ENCODE results near the gene HOMER1. TPM values are rescaled to one million over a fixed set of nuclear protein-coding genes. Genes with fewer than 3 reads are reported as not detected.
A peak's percentile ranks its signal among the peaks of the same experiment; 100 is the strongest.

HOMER1 gene
- total and polyA plus RNA-seq, 2 of the 4 experiments (the other 2 are of a cell fraction), result 1.9 to 6.8 TPM

GRCh38 chr5:79493596-79494345 is 20.2 kb downstream of the HOMER1 start:
- no peak overlapping the region for H2BK5ac ChIP-seq (ENCODE audit: low read depth, low read length, poor library complexity, severe bottlenecking)
- ChIA-PET POLR2A (ENCODE audit: unreplicated experiment) (interaction anchor here (0.5 kb wide), 1 partner anchor 329 kb away, joined by 7 read pairs; no protein-coding TSS in a partner anchor), CTCF (interaction anchor here (0.6 kb wide), 1 partner anchor 138 kb away, joined by 5 read pairs; no protein-coding TSS in a partner anchor)
- H3K79me1 ChIP-seq (ENCODE audit: low read depth in 1 of 2, low read length in 2 of 2), result peaks cover 8 to 14% of the 10 kb centered on the region in 2 experiments; a peak in 3 of 4 replicates
- H3K27ac ChIP-seq (ENCODE audit: insufficient read depth, low read length), result no peak overlapping the region
- in situ Hi-C loops (cut with MboI; ENCODE audit: low sequenced_read_pairs) (no loop called here), intact Hi-C loops (cut with micrococcal nuclease) (no loop called here), dilution Hi-C loops (cut with HindIII; ENCODE audit: low sequenced_read_pairs, unreplicated experiment) (no loop called here)
- H4K5ac ChIP-seq (ENCODE audit: low read depth, low read length), result no peak overlapping the region
- H3K4me3 ChIP-seq (ENCODE audit: insufficient read depth, low read depth, low read length), result no peak overlapping the region
- H3K18ac ChIP-seq (ENCODE audit: low read depth, low read length), result peak overlapping the region; percentile 18; the same call in 1 of the 2 replicates
- no peaks in the 10 kb centered on the region for H3K27me3 ChIP-seq (ENCODE audit: control insufficient read depth, insufficient read depth, low read length)
- BruUV-seq (replicated peaks), result no TSS peak
- no peak overlapping the region for H2AK9ac ChIP-seq (replicated peaks; ENCODE audit: low read depth, low read length, poor library complexity)
- H2BK15ac ChIP-seq (ENCODE audit: low read depth, low read length), result no peak overlapping the region
- no peak overlapping the region for H4K8ac ChIP-seq (ENCODE audit: low read depth in 2 of 2, low read length in 2 of 2)
- 0 out of 2 replicates have a peak overlapping the region, but pooled peaks have one; percentile 3 for H3K14ac ChIP-seq (replicated peaks; ENCODE audit: low read depth, low read length)
- no peak overlapping the region for H3K56ac ChIP-seq (ENCODE audit: extremely low read depth, insufficient read depth, low read length)
- no peak overlapping the region for H2AFZ ChIP-seq (replicated peaks; ENCODE audit: low read length, poor library complexity)
- H4K91ac ChIP-seq (ENCODE audit: insufficient read depth, low read depth, low read length), result no peak overlapping the region; the same call in 1 of the 2 replicates
- no peak overlapping the region for H2AK5ac ChIP-seq (ENCODE audit: low read depth, low read length)
- DNase-seq (peak; percentile 36), ATAC-seq (ENCODE audit: low read depth) (peak; percentile 45)
- no peaks in the 10 kb centered on the region for H3K36me3 ChIP-seq (ENCODE audit: control insufficient read depth, insufficient read depth, low read length)
- H3K4me1 ChIP-seq (ENCODE audit: control insufficient read depth, insufficient read depth, low read length), result peaks cover 7% of the 10 kb centered on the region; the same call in 1 of the 2 replicates
- no peaks in the 10 kb centered on the region for H4K20me1 ChIP-seq (ENCODE audit: insufficient read depth, low read length)
- no peak overlapping the region for H3K23ac ChIP-seq (ENCODE audit: low read depth, low read length)
- peaks cover 4% of the 10 kb centered on the region; the same call in 1 of the 2 replicates for H3K9me1 ChIP-seq (ENCODE audit: insufficient read depth, low read length)
- WGBS, 2 experiments (ENCODE audit: extremely low coverage in 2 of 2, insufficient read length in 1 of 2), result 89% methylated on average over 3 of the region's 3 CpGs; no CpG with 5 or more reads in 1 of the 2 experiments
- no peak overlapping the region for H2BK120ac ChIP-seq (ENCODE audit: low read depth, low read length)
- H3K4ac ChIP-seq (ENCODE audit: low read depth, low read length), result no peak overlapping the region
- H2BK20ac ChIP-seq (ENCODE audit: low read depth, low read length), result no peak overlapping the region; the same call in 1 of the 2 replicates
- H3K9ac ChIP-seq (ENCODE audit: low read depth, low read length), result no peak overlapping the region
- peak overlapping the region; percentile 37; the same call in 1 of the 2 replicates for H3K4me2 ChIP-seq (ENCODE audit: low read depth, low read length)
- no peaks in the 10 kb centered on the region for H3K9me3 ChIP-seq (ENCODE audit: control insufficient read depth, insufficient read depth, low read length)
- TF ChIP-seq POLR2A (IDR thresholded peaks at IDR 0.05; ENCODE audit: low read depth, low read length), result no peak
- TF ChIP-seq NFE2L2 (IDR thresholded peaks at IDR 0.05; ENCODE audit: low read depth, low read length), result no peak
- no peak for TF ChIP-seq BHLHE40 (IDR thresholded peaks at IDR 0.05; ENCODE audit: low read depth, low read length)
- no peak for TF ChIP-seq ELK1 (IDR thresholded peaks at IDR 0.05; ENCODE audit: borderline replicate concordance, low read depth, low read length)
- TF ChIP-seq RFX5 (IDR thresholded peaks at IDR 0.05; ENCODE audit: low read depth, low read length), result no peak
- TF ChIP-seq RCOR1 (IDR thresholded peaks at IDR 0.05; ENCODE audit: insufficient replicate concordance, low read length), result no peak
- no peak for TF ChIP-seq SMC3 (IDR thresholded peaks at IDR 0.05; ENCODE audit: low read depth, low read length)
- no peak for TF ChIP-seq FOS (IDR thresholded peaks at IDR 0.05; ENCODE audit: low read depth, low read length)
- TF ChIP-seq RAD21 (IDR thresholded peaks at IDR 0.05; ENCODE audit: low read length), result no peak
- TF ChIP-seq USF2 (IDR thresholded peaks at IDR 0.05; ENCODE audit: low read depth, low read length), result no peak
- no peak for TF ChIP-seq CEBPB (IDR thresholded peaks at IDR 0.05; ENCODE audit: low read depth, low read length)
- no peak for TF ChIP-seq MAZ (IDR thresholded peaks at IDR 0.05; ENCODE audit: borderline replicate concordance, low read depth, low read length)
- TF ChIP-seq MAFK (IDR thresholded peaks at IDR 0.05; ENCODE audit: low read depth, low read length), result no peak
- TF ChIP-seq CTCF (conservative IDR thresholded peaks at IDR 0.05; ENCODE audit: low read depth, low read length), result no peak
